GM19351 (cell line): ENCODE data around the gene MBNL2.
A peak's percentile ranks its signal among the peaks of the same experiment; 100 is the strongest.
"Not testable (repeated sequence)": the region's sequence is repeated elsewhere in the genome, so short reads cannot be mapped to it uniquely, and the experiment has no call there.

Experiments
- ATAC-seq: cut with Tn5 transposase; IDR thresholded peaks from one replicate; pipeline ENCODE4 v1.9.1; 2021; ENCODE audit warnings: mild to moderate bottlenecking, moderate library complexity; ENCODE audit not compliant: unreplicated experiment

MBNL2 gene

DNA sequence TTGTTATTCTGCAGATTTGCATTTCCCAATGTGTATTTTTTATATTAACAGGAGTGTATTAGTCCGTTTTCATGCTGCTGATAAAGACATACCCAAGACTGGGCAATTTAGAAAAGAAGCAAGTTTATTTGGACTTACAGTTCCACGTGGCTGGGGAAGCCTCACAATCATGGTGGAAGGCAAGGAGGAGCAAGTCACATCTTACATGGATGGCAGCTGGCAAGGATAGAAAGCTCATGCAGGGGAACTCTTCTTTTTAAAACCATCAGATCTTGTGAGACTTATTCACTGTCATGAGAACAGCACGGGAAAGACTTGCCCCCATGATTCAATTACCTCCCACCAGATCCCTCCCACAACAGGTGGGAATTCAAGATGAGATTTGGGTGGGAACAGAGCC lies 14.9 kb upstream of the MBNL2 start:
- not testable (repeated sequence) for ATAC-seq

DNA sequence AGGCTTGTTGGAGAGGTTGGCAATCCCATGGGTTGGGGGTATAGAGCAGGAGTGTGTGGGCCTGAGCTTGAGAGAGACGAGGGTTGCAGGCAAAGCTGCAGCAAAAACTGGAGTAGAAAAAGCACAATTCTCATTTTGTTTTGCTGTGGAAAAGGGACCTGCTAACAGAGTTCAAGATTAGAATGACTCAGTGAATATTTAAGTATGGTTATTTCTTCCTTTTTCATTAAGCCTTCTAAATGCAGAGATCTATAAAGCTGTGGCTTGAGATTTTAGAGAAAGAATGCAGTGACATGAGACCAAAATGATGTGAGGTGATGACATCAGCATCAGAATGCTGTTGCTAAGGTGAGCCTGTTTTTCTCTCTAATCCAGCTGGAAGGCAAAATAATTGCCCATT lies 10.8 kb upstream of the MBNL2 start:
- no peak for ATAC-seq

DNA sequence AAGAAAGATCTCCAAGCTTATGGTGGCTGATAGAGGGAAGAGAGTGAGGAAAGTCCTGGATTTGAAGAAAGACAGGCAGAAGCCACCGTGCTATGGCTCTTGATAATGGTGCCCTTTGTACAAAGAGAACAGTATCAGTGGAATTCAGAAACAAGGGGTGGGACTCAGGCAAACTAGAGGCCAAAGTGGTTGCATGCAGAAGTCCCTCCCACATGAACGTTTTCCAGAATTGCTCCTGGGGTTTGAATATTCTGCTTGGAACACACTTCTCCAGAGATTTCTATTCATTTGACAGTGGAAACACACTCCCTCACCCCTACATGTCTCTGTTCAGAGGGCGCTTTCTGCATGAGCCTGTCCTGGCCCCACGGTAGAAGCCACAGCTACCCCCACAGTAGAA lies 10.1 kb upstream of the MBNL2 start:
- no peak for ATAC-seq

DNA sequence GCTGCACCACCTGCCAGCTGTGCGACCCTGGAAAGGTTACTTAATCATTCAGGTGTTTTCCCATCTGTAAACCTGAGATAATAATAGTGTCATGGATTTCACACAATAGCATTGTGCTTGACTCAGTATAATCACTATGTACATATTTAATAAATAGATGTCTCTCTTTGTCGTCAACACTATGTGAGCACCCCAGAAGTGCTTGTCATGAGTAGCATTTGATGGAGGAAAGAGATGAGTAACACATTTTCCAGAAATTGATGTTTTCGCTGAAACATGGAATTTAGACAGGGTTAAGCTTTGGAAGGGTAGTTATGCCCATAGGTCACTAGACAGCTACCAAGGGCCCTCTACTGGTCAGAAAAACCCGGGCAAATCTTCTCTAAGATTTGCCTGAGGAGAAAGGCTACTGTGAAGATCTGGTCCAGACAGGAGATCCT lies 9.5 kb upstream of the MBNL2 start:
- ATAC-seq = peak; percentile 51

DNA sequence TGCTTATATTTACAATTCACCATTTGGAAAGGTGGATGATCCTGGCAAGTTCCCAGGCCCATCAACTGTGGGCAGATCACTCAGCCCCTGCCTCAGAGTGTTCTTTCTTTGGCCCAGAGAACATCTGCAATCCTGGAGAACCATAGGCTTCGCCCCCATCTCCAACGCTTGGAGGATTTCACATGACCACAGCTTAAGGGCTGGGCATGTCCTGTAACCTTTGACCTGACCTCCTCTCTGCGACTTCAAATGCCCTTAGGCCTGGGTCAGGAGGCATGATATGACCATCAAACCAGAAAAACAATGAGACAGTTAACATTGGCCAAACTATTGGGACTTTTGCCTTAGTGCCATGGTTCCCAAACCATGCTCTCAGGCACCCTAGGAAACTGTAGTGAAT lies 7.2 kb upstream of the MBNL2 start:
- ATAC-seq = peak; percentile 12

DNA sequence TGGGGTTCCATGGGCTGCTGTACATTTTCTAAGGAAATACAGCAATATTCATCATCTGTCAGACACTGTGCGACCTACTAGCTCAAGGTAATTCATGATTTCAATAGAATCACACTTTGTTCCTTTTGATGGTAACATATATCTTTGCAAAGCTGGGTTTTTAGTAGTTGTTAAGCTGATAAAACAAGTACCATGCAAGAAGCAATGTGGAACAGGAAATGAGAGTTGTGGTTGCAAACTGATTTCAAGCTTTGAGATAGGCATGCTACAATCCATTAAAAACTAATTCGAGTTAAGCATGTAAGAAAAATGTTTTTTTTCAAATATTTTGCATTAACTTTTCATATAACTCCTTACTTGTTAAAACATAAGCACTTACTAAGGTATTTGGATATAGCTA lies 6.8 kb upstream of the MBNL2 start:
- ATAC-seq = peak; percentile 76

DNA sequence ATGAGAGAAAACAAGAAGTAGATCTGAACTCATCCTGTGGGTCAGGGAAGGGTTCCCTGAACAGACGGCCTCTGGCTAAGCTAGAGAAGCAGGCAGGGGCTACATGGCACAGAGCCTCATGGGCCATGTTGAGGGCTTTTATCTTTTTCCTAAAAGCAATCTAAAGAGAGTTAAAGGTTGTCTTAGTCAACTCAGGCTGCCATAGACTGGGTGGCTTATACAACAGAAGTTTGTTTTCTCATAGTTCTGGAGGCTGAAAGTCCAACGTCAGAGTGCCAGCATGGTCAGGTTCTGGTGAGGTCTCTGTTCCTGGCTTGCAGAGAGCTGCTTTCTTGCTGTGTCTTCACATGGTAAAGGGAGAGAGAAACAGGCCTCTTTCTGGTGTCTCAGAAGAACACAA lies 2.9 kb upstream of the MBNL2 start:
- ATAC-seq = no peak

DNA sequence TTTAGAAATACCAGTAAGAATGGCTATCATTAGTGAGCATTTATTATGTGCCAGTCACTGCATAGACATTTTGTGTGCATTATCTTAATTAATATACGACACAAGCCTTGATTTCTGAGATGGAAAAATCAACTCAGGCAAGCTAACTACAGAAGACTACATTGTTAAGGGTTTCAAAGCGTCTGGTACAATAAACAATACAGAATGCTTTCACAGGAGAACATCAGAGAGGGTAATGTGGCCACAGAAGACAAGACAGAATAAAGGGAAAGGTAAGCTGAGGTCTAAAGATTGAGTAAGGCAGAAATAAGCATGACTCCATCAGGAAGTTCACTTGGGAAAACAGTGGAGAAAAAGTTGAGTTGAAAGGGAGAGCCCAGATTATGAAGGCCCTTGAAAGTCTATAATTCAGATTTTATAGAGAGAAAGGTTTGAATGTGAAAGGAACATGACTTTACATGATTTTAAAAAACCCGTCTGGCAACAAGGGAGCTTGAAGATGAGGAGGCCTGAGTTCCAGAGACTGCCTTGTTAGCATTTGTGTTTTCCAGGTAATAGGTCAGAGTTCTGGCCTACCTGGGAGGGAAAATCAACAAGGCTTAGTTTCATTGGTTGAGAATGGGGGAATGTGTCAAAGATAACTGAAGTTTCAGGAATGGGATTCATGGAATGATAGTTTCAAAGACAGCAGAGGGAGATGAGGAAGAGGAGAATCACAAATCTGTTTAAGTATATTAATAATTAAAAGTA lies 1.8 kb upstream of the MBNL2 start:
- no peak for ATAC-seq

DNA sequence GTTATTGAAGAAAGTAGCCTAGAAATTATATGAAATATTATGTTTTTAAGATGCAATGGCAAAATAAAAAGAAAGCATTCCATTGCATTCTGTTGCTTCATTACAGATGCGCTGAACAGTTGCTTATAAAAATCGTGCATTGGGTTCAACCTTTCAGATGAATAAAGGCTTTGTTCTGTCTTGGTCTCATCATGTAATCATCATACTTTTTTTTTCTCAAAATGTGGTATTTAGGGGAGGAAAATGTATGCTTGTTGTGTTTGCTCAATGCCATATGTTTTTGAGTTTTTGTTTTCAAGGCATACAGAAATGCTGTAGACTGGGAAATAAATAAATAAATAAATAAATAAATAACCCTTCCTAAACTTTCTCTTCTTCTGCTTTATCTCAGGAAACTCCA lies 1.1 kb upstream of the MBNL2 start:
- no peak for ATAC-seq

DNA sequence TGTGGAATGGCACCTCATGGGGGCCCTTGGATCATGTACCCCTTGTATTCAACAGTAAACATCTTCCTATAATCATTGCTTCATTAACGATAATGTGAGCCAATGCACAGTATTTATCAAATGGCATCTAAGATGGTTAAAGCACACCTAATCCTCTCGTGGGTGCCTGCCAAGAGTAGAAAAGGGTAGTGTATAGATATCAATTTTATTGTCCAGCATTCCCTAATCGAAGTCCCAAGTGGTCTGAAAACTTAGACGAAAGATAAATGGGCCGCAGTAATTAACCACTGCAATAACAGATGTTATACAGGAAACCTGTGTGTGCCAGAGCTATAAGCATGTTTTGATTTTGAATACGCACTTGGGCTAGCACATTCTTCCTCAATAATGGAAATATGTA lies 667 bp upstream of the MBNL2 start:
- ATAC-seq = no peak

DNA sequence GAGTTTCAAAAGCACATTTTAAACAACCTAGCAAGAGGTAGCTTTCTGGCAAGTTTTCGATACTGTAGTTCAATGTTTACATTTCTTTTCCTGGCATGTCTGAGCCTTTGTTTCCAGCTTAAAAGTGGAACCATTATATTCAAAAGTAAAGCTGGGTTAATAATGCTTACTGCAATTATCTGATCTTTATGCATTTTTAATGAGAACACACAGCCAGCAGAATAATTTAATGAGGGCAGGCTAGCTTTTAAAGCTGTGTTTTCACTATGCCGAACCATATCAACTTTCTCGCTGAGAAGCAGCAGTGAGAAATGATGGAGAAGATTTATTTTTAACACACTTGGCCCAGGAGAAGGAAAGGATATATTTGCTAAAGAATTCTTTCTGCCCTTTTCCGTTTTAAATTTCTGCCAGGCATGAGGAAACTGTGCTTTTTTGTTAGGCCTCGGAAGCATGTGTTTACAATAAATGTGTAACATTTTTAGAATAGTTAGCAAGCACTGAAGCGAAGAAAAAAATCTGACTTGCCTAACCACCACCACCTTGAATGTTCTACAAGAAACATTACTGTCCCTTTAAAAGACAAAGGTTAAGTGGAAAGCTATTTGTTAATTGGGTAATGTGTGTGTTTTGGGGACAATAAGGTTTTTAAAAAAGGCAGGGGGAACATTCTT lies 1.0 kb downstream of the MBNL2 start:
- ATAC-seq = no peak

DNA sequence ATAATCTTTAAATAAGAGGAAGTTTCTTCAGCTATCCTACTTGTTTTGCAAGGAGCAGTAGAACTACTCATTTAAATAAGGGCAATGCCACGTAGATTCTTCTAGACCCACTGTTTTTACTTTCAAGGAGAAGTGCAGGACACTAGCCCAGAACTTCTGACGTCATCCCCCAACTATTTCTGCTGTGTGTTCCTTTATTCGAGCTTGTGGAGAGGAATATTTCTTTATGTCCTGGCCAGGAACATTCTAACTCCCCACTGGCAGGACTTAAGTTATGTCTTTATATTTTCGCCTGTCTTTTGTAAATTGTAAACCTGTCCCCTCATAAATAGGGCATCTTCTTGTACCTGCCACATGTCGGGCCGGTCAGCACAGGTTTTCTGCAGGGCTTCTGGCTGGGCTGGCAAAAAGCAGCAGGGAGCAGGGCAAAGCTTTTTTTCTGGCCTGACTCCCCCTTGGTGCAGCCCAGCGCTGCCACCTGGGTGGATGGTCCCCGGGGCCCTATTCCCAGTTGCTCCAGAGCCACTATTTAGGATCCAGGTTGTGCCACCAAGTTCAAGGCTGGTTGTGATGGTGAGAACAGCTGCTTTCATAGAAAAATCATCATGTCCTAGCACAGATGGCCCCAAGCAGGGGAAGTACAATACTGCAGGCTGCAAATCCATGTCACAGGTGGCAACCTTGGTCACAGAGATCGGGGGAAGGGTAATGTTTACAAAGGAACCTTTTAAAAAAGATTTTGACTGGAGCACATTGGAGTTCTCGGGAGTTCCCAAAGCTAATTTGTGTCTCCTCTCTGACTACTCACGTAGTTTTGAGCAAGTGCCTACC lies 1.8 kb downstream of the MBNL2 start:
- ATAC-seq = peak; percentile 24

DNA sequence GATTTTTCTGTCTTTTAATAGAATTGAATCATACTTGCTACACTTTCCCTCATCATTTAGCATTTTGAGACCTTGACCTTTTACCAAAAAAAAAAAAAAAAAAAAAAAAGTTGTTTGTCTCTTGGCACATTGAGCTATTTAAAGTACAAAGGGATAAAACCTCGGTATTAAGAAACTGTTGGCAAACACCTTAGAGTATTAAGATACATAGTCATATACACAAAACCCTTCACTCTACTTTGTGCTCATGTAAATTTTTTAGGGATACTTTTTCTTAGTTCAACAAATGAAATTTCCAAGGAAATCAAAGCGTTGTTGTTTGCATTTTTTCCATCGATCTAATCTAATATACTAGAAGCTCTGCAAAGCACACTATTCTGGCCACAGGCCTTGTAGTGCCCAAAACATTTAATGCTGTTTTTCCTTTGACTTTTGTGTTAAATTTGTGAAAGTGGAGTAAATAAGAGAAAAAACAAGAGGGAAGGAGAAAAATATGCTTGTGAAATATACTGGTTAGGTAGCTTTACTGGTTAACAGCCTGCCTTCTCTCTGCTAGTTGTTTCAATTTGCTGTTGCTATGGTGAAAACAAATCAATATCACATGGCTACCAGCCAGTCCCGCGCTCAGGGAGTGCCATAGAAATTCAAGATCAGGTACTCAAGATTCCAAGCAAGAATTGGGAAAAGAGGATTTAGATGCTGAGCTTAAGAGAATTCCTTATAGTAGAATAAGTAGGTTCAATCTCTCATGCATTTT lies 2.6 kb downstream of the MBNL2 start:
- ATAC-seq = no peak

DNA sequence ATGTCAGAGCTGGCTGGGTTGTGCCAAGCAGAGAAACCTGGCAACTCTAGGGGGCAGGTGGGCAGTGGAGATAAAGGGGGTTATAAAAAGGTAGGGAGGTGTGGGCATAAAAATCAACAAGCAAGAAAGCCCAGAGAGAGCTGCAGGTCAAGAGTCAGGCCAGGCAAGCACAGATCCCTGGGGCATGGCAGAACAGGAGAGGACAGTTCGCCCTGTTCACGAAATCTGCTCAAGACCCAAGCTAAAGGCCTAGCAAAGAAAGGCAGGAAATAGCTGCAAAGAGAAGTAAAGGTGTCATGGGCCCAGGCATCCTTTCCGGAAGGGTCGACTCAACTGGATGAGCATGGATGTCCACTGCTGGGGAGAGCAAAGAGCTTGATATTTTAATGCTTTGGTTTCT lies 3.4 kb downstream of the MBNL2 start:
- no peak for ATAC-seq

DNA sequence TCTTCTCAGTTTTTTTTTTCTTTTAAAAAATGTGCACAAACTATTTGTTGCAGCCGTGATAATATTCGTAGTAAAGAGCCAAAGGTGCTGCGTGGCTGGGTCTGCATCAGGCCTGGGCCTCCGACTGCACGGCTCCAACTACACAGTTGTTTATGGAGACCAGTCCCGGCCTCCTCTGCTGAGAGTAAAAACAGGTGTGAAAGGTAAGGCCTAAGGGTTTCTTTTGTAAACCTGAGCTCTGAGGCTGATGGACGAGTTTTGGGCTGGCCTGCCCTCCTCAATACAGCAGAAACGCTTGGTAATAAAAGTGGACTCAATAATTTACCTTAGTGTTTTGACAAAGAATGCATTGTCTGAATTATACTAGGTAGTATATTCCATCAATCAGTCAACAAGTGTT lies 3.9 kb downstream of the MBNL2 start:
- ATAC-seq = no peak

DNA sequence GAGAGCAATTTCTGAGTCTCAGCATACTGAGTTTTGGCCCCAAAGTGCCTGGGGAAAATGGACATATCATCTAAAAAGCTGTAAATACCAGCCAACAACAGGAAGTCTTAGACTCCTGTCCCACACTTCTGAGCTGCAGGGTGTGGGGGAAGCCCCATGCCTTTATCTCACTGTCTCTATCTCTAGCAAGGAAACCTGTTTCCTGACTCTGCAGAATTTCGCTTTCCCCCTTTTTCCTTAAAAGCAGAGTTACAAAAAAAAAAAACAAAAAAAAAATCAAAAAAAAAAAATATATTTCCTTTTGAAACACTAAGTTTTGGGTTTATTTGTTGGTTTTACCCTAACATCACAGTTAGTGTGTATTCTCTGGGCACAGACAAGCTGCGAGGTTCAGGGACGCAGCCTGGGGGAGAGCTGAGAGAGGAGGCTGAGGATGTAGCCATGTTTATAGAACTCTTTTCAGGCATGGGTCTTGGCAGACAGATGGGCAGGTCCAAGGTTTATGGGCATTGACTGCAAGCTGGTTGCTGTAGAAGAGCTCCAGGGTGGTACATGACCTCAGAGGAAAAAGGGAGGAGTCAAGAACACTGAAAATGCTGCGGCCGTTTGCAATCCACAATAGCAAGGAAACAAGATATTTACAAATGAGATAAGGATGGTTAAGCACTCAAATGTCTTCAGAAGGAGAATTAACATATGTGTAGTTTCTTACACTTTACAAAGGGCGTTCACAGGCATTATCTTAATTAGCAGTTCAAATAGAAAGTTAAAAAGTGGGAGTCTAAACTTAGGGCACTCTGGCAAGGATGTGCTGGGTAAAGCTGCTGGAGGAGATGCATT lies 4.9 kb downstream of the MBNL2 start:
- peak; percentile 21 for ATAC-seq

DNA sequence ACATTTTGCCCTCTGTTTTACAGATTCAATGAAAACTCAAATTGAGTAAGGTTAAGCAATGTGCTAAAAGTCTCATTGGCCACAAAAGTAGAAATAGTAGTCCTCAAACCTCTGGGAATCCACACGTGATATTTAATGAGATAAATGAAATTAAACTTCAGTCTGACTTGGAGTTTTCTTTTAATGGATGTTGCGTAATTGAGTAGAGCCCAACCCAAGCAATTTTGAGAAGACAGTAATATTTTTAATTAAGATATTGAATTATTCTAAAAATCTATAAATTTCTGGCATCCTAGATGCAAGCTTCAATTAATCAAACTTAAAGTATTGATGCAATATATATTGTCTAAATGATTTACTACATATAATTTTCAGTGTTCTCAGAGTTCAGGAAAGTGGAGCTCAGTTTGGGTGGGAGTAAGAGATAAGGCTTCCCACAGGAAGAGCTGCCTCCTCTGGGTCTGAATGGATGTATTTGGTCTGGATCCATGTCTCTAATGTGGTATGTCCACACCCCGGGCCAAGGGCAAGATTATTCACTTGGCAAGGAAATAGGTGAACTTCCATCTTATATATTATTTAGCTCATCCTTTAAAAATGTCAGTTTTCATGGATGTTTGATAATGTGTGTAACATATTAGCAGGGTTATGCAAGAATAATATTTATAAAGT lies 6.9 kb downstream of the MBNL2 start:
- ATAC-seq = no peak

DNA sequence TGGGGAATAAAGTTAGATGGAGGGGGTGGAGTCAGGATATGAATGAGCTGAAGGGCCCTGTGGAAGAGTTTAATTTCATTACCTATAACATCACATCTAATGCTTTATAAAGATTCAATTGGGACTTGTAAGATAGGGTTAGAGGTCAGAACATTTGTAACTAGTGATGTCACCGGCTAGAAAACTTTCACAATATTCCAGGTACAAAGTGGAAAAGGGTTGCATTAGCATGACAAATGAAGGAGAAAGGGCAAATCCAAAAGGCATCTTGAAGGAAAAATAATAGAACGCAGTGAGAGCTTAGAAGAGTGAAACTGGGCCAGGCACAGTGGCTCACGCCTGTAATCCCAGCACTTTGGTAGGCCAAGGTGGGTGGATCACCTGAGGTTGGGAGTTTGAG lies 7.6 kb downstream of the MBNL2 start:
- no peak for ATAC-seq

DNA sequence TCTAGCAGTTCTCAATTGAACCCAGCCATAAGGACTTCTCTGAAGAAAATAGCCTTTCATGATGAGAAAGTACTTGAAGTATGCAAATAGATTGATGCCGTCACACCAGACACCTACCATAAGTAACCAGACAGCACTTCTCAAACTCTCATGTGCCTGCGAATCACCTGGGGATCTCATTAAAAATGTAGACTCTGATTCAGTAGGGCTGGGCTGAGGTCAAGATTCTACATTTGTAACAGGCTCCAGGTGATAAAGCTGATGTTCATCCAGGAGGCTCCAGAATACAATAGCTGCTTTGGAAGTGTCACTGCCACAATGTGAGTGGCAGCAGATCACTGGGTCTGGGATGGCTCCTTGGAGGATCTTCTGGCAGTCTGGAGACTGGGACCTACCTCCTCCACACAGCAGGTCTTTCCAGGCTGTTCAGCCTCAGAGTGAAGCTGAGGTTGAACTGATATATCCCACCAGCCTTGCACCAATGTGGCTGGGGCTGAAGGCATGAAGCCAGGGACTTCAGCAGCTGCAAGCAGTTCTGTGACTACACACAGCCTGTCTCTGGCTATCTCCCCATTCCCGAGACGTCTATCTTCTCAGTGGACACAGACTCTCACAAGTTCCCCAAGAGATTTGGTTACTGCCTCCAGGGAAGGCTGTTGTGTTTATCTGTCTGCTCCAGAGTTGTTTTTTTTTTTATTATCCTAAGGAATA lies 9.1 kb downstream of the MBNL2 start:
- ATAC-seq = no peak
